ENCODE measurements around the gene MAPKAPK2.
"Not testable (repeated sequence)": the region's sequence is repeated elsewhere in the genome, so short reads cannot be mapped to it uniquely, and the experiment has no call there.

MAPKAPK2 gene

DNA sequence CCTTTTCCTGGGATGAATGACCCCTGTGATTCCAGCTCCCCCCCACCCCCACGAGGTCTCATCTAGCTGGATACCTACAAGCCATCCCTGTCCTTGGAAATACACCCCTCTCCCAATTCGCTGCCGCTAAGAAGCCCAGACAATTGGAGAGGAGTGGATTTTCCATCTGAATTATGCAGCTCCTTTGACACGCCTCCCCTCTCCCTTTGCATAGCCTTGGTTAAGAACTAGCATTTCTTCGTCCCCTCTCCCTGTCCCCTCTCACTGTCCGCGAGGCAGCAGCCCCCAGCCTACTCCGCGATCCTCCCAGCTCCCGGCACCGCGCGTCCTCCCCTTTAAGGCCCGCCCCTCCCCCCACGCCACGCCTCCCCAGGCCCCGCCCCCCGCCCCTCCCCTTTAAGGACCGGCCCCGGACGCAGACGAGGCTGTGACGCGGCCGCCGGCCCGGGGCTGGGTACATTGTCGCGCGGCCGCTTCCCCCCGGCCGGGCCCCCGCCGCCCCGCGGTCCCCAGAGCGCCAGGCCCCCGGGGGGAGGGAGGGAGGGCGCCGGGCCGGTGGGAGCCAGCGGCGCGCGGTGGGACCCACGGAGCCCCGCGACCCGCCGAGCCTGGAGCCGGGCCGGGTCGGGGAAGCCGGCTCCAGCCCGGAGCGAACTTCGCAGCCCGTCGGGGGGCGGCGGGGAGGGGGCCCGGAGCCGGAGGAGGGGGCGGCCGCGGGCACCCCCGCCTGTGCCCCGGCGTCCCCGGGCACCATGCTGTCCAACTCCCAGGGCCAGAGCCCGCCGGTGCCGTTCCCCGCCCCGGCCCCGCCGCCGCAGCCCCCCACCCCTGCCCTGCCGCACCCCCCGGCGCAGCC, at the start of gene MAPKAPK2:
TSS of gene MAPKAPK2 (plus strand) at position 428 of the 856 bp plus-strand sequence. CDS start at position 753, 325 bp downstream.
- peak; percentile 69 to 76 (median 74) for DNase-seq

DNA sequence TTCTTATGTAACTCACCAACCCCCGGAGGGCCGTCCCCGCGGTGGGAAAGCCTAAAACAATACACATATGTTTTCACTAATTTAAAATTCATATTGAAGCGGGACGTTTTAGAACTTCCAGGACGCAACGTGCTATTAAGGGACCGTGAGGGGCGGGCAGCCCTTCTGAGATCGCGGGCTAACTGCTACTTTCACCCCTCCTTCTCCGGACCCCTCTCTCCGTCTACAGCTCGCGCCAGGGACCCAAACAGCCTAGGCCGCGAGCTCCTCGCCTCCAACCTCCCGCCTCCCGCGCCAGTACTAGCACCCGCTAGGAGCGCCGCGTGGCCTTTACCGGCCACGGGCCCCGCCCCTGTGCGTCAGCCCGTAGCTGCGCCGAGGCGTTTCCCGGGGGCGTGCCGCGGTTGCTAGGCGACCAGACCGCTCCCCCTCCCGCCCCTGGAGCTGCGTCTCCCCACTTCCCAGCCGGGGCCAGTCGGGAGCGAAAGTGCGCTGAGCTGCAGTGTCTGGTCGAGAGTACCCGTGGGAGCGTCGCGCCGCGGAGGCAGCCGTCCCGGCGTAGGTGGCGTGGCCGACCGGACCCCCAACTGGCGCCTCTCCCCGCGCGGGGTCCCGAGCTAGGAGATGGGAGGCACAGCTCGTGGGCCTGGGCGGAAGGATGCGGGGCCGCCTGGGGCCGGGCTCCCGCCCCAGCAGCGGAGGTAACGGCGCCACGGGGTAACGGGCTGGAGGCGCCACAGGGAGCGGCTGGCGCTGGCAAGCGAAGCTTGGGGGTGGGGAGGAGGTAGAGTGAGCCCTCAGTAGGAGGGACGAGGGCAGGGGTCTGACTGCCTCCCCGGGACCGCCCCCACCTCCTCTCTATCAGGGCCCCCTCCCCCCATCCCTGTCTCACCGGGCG, 49.4 kb upstream of the MAPKAPK2 start, which contains the start of gene DYRK3:
TSS of gene DYRK3 (plus strand) at position 457 of the 898 bp plus-strand sequence. CDS start at position 625, 168 bp downstream.
- peak; percentile 71 to 81 (median 76) for DNase-seq

DNA sequence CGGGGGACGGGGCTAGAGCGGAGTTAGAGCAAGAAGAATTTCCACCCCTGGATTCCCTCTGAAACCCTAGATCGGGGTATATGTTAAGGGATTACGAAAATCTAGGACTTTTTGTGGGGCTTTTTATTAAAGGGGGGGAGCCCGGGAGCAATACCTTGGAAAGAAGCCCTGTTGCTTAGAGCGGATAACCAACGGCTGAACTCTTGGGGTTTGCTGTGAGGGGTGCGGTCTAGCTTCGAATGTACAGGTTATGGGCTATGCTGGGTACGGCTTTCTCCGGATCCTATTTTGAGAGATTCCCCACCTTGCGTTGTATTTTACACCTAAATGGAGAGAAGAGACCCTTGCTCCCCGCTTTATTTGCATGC, 48.7 kb upstream of the MAPKAPK2 start:
- DNase-seq: no peak

DNA sequence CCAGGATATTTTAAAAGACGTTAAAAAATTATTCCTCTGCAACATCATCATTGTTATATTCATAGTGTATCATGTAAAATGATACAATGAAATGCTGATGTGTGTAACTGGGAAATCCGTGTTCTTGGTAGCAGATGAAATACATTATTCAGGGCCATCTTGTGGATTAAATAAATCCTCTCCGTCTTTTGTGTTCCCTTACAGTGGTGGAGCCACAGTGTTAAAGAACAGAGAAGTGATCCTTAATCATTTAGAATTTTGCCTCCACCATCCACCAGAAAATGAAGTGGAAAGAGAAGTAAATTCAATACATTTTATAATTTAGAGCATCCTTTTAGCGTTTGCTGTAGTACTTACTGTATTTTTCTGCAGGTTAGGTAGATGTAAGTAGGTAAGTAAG, 48.0 kb upstream of the MAPKAPK2 start:
- DNase-seq: no peak

DNA sequence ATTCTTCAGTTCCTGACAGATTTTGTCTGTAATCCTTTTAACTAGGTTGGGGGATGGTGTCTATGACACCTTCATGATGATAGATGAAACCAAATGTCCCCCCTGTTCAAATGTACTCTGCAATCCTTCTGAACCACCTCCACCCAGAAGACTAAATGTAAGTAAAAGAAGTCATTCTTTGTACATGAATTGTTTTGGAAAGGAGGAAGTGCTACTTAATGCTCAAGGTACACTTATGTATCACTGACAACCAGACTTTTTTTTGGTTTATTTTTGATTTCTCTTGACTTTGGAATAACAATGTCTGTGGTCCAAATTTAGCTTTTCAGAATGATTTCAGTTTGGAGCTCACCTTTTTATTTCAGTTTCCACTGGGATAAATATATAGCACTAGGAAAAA, 47.1 kb upstream of the MAPKAPK2 start:
- DNase-seq: no peak

DNA sequence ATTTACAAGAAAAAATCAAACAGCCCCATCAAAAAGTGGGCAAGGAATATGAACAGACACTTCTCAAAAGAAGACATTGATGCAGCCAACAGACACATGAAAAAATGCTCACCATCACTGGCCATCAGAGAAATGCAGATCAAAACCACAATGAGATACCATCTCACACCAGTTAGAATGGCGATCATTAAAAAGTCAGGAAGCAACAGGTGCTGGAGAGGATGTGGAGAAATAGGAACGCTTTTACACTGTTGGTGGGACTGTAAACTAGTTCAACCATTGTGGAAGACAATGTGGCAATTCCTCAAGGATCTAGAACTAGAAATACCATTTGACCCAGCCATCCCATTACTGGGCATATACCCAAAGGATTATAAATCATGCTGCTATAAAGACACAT, 42.6 kb upstream of the MAPKAPK2 start:
- not testable (repeated sequence) for DNase-seq

DNA sequence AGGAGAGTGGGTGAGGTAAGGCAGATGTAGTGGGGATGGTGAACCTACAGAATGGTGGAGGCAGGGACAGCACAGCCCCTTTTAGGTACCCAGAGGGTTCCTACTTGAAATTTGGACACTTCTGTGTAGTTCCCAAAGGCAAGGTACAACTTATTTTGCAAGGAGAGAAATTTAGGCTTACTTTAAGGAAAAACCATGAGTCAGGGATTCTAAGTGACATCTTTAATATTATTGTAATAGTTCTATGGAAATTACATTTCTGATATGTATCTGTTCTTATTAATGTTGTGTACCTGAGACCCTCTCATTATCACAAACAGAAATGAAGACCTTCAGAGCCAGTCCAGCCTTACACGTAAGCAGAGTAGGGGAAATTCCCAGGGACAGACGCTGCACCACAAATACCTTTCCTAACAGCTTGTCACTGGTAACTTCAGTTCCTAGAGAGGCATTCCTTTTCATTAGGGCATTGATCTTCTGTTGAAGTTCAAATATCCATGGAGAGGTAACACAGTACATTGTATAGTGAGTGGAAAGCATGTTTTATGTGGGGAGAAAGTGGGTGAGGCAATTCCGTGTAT, 41.5 kb upstream of the MAPKAPK2 start:
- no peak for DNase-seq

DNA sequence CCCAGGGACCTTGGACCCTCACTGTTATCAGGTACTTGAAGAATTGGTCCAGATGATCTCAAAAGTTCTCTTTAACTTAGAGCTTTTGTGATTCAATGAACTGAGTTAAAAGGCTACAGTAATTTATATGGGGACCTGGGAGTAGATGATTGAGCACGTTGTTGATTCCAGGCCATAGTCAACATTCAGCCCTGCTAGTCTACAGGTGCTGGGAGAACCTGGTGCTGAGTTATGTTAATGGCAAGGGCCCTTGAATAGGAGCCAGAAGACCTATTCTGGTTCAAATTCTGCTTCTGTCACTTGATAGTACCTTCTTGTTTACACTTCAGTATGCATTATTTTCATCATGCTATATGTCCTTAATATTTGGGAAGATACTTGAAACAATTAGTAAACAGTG, 38.2 kb upstream of the MAPKAPK2 start:
- no peak for DNase-seq

DNA sequence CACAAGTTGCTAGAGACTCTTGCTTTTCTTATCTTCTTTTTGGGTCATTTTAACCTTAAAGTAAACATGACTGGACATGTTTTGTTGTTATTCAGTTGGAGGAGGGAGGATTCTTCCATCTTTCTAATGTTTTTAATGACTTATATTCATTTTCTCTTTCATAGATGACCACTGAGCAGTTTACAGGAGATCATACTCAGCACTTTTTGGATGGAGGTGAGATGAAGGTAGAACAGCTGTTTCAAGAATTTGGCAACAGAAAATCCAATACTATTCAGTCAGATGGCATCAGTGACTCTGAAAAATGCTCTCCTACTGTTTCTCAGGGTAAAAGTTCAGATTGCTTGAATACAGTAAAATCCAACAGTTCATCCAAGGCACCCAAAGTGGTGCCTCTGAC, 37.5 kb upstream of the MAPKAPK2 start:
- DNase-seq: no peak

DNA sequence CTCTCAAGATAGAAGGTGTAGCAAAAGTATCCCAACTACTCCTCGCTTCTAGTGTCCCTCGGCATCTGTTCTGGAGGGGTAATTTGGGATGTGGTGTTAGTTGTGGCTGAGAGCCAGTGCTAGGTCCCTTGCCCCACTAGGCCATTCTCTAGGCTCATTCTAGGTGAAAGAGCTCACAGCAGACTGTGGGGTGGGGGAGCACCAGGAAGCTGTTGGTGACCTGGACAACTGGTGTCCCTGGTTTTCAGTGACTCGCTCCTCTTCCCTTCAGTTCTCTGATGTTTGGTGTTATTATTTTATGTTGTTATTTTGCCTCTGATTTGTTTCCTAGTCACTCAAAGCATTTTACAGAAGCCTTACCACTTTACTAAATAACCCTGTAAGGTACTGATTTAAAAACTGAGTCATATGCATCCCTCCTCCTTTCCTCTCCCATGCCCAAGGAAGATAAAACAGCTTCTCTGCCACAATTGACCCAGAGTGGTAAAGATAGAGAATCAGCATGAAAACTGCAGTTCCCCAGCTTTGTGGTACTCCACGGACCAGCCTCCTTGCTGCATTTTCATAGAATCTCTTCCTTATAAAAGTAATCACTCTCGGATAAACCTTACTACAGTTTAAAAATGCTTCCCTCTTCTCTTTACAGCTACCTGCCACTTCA, 35.3 kb upstream of the MAPKAPK2 start:
- no peak for DNase-seq

DNA sequence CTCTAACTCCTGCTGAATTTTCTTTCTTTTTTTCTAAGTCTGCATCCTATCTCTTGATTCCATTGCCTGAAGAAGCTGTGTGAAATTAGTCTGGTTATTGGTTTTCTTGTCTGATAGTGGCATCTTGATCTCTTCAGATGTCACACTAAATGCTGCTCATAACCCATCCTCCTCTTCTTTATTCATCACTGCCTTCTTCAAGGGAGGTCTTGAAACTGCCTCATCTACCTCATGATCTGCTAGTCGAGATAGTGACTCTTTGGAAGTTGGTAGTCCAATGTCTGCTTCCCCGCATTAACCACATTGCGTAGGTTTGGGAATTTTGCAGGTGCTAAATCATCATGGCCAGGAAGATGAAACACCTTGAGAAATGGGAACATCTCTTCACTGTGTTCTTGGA, 33.7 kb upstream of the MAPKAPK2 start:
- DNase-seq: no peak

DNA sequence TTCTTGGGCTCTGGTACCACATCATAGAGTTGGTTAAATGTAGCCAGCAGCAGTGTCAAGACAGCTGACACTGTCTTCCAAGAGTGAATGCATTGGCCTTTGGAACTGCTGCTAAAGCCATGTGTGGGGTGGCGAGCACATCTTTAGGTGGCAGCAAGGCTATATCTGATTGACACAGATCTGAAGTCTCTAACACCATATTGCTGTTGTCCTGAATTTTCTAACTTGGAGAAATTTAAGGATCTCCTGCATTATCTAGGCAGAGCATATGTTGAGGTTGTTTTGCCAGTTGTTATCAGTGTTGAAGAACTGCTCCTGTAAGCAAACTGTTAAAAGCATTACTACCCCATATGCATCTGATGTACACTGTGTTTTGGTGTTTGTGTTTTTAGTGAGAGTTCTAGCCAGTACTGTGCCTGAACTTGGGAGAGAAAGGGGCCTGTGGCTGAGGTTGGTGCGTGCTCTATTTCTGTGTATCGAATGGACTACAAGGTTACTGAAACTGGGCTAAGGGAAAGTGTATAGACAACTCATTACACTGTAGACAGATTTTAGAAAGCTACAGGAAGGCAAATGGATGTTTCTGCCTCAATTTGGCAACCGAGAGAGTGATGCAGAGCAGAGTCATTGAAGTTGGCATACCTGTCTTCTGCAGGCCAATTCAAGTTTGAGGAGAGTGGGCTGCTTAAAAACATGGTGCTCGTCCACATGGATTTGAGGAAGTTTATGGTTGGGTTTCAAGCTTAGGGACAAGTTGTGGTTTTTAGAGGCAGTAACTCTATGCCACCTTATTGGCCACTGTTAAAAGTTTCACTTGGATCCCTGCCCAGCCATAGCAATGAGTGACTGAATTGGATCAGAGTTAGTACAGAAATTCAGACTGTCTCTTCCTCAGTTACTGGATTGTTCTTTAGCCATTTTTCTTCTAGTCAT, 32.5 kb upstream of the MAPKAPK2 start:
- no peak for DNase-seq

DNA sequence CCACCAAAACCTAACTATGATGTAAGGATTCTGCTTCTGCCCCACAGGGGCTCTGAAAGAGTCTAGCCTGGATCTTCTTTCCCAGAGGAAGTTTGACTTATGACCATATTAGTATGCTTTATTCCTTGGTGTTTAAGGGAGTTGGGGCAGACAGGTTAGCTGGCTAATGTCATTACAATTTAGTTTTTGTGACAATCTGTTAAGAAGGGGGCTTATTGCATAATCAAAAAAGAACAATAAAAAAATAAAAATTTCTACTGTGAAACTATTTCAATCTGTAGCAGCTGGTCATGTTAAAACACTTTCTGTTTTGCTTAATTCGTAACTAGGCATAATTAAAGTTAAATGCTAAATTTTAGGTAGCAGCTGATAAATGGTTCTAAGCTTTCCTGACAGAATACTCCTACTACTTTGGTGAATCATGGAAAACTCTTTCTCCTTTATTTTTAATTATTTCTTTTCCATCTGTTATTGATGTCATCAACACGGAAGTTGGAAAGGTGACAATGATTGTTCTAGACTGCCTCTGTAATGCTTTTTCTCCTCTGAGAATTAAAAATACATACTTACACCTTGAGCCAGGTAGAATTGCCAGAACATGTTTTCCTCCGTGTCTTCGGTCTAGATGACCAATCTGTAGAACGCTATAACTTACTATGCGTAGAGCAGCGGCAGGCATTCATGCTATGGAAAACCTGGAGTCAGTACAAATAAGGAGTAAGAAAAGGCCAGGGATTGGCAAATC, 30.8 kb upstream of the MAPKAPK2 start:
- no peak for DNase-seq

DNA sequence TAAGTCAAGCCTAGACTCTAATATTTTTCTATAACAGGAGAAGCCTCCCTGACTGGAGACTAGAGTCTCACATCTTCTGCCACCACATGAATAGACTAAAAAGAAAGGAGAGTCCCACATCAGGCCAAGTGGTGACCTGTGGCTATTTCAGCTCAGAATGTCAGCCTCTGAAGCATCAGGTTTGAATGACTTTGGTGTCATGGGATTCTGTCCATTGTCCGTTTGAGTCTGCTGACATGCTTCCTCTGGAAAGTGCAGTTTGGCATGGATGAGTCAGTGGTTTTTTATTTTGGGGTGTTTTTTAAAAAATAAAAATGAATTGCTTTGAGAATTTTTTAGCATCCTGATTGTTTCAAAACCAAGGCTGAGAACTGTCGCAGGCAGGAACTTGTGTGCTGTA, 29.9 kb upstream of the MAPKAPK2 start:
- no peak for DNase-seq

DNA sequence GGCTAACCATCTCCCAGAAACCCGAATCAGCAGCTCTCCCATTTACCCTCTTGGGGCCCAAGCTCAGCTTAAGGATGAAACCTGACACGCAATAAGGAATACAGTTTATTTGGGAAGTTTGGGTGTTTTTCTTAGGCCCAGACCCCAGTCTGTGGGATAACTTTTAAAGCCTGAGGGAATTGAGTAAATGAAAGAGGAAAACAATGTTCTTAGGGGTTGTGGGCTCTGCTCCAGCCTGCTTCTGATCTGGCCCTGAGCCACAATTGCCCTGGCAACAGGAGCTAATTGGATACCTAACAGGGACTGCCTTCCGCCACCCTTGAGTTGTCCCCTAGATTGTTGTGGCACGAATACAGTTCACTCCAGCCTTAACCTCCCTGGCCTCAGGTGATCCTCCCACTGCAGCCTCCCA, 29.2 kb upstream of the MAPKAPK2 start:
- DNase-seq: no peak

DNA sequence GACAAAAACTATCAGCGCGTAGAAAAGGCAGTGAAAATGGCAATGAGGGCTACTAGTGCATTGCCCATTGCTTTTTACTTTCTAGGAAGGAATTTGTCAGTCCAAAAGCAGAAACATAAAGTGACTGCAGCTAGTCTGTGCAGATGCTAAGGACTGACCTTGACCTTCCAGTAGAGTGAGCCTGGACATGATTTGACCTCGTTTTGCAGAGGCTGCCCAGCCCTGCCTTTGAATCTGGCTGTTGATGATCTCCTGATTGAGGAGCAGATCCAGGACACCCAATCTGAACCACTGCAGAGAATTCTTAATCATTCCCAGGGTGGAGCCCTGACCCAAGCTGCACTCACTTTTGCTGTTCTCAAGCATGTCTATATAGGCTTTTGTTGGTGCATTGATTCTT, 27.8 kb upstream of the MAPKAPK2 start:
- no peak for DNase-seq

DNA sequence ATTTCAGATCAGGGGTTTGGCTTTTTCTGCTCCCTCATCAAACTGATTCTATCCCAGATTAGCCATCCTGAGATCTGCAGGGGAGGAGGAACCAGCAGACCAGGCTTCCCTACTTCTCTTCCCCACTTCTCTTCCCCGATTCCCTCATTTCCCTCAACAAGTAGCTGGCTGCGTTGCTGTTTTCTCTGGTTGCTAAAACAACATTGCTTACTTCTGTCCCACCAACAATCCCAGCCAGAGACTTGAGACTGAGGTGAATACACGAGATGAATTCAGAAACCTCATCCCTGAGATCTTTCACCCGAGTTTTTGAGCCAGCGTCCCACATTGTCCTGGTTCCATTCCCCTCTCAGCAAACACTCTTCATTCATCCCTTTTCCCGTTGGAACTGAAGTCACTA, 27.0 kb upstream of the MAPKAPK2 start:
- no peak for DNase-seq

DNA sequence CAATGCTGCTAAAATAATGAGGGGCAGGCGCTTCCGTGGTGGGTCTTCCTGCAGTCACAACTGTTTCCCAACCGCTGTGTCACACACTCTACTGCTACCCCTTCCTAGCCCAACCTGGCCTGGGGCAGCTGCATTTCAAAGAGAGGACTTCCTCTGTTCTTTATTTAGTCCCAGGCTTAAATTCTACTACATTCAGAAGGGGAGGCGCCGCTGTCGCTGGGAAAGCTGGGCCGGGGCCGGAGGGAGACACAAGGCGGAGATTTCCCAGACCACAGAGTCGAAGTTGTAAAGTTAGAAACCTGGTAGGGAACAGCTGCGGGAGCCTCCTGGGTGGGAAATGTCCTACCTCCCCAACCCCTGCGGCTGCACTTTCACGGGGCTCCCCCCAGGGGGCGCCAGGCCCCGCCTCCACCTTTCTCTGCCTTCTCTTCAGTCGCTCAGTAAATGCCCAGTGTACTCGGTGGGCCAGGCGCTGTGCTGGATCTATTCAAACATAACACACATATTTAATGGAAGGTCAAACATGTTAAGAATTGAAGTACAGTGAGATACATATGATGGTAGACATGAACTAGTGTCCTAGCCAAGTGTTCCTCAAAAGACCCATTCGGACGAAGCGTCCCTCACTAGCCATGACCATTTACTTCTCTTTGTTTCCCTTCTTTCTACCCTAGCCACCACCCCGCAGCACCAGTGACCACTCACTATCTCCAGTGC, 26.3 kb upstream of the MAPKAPK2 start:
- DNase-seq: peak in 1 of 4 experiments; percentile 12

DNA sequence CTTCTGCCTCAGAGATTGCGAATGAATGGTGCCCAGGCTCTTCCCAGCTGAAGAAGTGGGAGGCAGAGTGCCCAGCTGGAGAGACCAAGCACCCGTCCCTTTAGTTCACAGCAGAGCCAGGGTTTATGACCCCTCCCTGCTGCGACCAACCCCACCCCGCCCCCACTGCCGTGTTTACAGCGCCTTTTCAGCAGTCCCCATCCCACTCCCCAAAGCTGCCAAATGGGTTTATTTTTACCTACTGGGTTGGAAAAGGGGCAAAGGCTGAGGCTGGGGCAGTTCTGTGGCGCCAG, 25.8 kb upstream of the MAPKAPK2 start:
- DNase-seq: no peak

DNA sequence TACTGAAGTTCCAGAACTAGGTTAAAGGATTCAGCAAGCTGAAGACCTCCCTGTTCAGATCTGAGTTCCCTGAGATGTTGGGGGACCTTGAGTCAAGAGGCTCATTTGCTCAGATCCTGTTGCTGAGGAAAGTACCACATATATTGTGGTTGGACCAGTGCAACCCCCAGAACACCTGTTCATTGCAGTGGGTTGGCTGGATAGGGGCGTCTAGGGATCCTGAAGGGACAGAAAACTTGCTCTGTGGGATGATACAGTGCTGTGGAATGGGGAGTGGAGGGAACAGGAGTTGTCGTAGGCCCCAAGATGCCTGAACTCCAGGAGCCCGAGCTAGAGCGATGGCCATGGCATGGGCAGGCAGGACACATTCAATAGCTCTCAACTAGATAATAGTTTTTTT, 24.6 kb upstream of the MAPKAPK2 start:
- no peak for DNase-seq
